G401 (cell line): ENCODE results near the gene JADE3. TPM values are rescaled to one million over a fixed set of nuclear protein-coding genes. Genes with fewer than 3 reads are reported as not detected.

ENCODE experiments used
- DNase-seq: peaks from one replicate; pipeline ENCODE4 v3.0.0-alpha.2; 2015; ENCODE audit warnings: low spot score
- in situ Hi-C: cut with HindIII; loops from 2 replicates; pipeline ENCODE4 v1.10.0; 2016; ENCODE audit warnings: low sequenced_read_pairs, mixed read lengths
- total RNA-seq: library from RNA; depleted of rRNA; stranded (reverse); fragments of >200 nt; shearing (Covaris generic); gene quantifications from 2 replicates; pipeline ENCODE4 v1.2.3, GENCODE V29; 2014; rRNA removed

The JADE3 gene
- total RNA-seq, 1 experiment from 2014 or later, result 6.9 TPM

DNA sequence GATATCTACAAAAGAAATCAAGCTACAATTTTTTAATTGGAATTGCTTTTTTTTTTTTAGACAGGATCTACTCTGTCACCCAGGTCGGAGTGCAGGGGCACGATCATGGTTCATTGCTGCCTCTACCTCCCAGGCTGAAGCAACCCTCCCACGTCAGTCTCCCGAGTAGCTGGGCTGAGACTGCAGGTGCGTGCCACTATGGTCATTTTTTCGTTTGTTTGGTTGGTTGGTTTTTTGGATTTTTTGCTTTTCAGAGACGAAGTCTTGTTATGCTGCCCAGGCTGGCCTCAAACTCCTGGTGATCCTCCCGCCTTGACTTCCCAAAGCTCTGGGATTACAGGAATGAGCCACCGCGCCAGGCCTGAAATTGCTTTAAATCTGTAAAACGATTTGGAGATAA, 181.6 kb downstream of the JADE3 start:
- in situ Hi-C loops, result no loop called here
- no peak for DNase-seq

DNA sequence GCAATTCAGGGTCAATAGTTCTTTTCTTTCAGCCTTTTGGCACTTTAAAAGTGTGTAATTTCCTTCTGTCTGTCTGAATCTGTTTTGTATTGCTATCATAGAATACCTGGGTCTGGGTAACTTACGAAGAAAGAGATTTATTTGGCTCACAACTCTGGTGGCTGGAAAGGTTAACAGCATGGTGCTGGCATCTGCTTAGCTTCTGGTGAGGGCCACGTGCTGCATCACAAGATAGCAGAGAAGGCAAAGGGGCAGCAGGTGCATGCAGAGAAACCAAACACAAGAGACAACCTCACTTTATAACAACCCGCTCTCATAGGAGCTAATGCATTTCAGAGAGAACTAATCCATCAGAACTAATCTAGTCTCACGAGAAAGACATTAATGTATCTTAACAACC, 184.8 kb downstream of the JADE3 start:
- in situ Hi-C loops, result no loop called here
- peak; percentile 14 for DNase-seq

DNA sequence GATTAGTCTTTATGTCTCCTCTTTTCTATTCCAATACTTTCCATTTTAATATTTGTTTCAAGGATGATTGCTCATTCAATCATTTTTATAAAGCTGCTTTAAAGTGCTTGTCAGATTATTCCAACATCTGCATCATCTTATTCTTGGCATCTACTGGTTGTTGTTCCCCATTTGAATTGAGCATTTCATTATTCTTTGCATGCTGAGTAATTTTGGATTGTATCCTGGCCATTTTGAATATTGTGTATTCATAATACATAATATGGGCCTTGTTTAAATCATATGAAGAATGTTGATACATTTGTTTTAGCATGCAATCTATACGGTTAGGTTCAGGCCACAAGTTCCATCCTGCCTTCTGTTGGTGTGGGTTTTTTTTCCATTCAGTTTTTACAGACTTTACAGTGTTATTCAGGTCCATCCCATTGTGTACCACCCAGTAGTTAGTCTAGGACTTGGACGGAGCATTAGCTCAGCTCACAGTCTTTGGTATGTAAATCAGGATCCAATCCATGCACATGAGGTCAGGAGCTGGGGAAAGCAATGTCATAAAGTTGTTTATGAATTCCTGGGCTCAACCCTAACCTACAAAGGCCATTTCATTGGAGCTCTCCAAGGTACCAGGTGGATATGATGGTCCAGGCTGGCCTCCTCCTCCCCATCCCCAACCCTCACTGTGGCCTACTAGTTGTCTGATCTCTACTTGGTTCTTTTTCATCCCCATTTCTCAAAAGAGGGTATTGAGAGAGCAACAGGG, 186.3 kb downstream of the JADE3 start:
- in situ Hi-C loops, result no loop called here
- DNase-seq, result no peak

DNA sequence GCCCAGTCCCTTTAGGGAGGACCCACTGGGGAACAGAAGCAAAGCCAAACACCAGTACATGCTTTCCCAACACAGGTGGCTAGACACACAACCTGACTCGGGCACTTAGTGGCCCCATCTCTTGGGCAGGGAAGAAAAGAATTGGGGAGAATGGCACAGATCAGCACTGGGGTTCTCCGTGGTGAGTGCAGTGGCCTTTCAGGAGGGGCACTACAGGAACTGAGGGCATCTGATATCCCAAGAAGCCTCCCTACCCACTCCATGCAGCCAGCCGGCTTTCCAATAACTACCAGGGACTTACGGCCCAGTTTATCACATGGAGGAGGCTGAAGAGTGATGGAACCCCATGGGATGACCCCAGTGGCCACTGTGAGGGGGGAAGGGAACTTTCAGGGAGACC, 189.0 kb downstream of the JADE3 start:
- DNase-seq, result no peak
- in situ Hi-C loops, result no loop called here

Other genes starting within 250 kb of the JADE3 start
- 1.5 and 2.1 TPM in 2 replicates for gene SLC9A7, start 153.3 kb upstream of the JADE3 start, total RNA-seq
- 6.2 and 6.3 TPM in 2 replicates for gene RP2, start 75.4 kb upstream of the JADE3 start, total RNA-seq
- not detected in 2 replicates for gene RGN, start 166.0 kb downstream of the JADE3 start, total RNA-seq
- gene NDUFB11, start 232.3 kb downstream of the JADE3 start, total RNA-seq, result 87.1 and 115 TPM in 2 replicates
- gene RBM10, start 232.8 kb downstream of the JADE3 start, total RNA-seq, result 51.8 and 67.8 TPM in 2 replicates